T-helper 9 cell (primary cell): ENCODE measurements around the gene STEAP1B.
A peak's percentile ranks its signal among the peaks of the same experiment; 100 is the strongest.
"Not testable (repeated sequence)": the region's sequence is repeated elsewhere in the genome, so short reads cannot be mapped to it uniquely, and the experiment has no call there.

Experiments
- DNase-seq: peaks from one replicate; pipeline ENCODE4 v3.0.0-alpha.2; 2020

The STEAP1B gene

GRCh38 chr7:22496912-22497311 lies 3.1 kb downstream of the STEAP1B start:
- DNase-seq: not testable (repeated sequence)

GRCh38 chr7:22496296-22496888 lies 3.6 kb downstream of the STEAP1B start:
- DNase-seq: not testable (repeated sequence)

- DNase-seq: not testable (repeated sequence)
Observed at GRCh38 chr7:22493160-22493925, 6.6 kb downstream of the STEAP1B start.

- peak; percentile 55 for DNase-seq
Observed at GRCh38 chr7:22488643-22489462, 11.1 kb downstream of the STEAP1B start.

GRCh38 chr7:22487978-22488642 lies 11.9 kb downstream of the STEAP1B start:
- no peak for DNase-seq

GRCh38 chr7:22486597-22486996 lies 13.4 kb downstream of the STEAP1B start:
- DNase-seq: no peak

- no peak for DNase-seq
Observed at GRCh38 chr7:22485189-22485588, 14.8 kb downstream of the STEAP1B start.

- DNase-seq: no peak
Observed at GRCh38 chr7:22482503-22482902, 17.5 kb downstream of the STEAP1B start.

GRCh38 chr7:22481726-22482125 lies 18.3 kb downstream of the STEAP1B start:
- no peak for DNase-seq

- DNase-seq: no peak
Observed at GRCh38 chr7:22480523-22481075, 19.4 kb downstream of the STEAP1B start.

GRCh38 chr7:22477876-22478450 lies 22.0 kb downstream of the STEAP1B start:
- DNase-seq: no peak

GRCh38 chr7:22477262-22477661 lies 22.7 kb downstream of the STEAP1B start:
- no peak for DNase-seq

GRCh38 chr7:22476824-22477223 lies 23.2 kb downstream of the STEAP1B start:
- no peak for DNase-seq

GRCh38 chr7:22474645-22475044 lies 25.3 kb downstream of the STEAP1B start:
- no peak for DNase-seq

- DNase-seq: no peak
Observed at GRCh38 chr7:22470981-22471380, 29.0 kb downstream of the STEAP1B start.

- DNase-seq: no peak
Observed at GRCh38 chr7:22469371-22470143, 30.4 kb downstream of the STEAP1B start.

- DNase-seq: no peak
Observed at GRCh38 chr7:22468609-22469008, 31.4 kb downstream of the STEAP1B start.

- DNase-seq: no peak
Observed at GRCh38 chr7:22464299-22464698, 35.7 kb downstream of the STEAP1B start.

GRCh38 chr7:22460363-22460988 lies 39.5 kb downstream of the STEAP1B start:
- DNase-seq: no peak

- no peak for DNase-seq
Observed at GRCh38 chr7:22457471-22457870, 42.5 kb downstream of the STEAP1B start.

GRCh38 chr7:22454446-22454845 lies 45.5 kb downstream of the STEAP1B start:
- DNase-seq: no peak
